Islet of Langerhans (tissue), 1 donor: ENCODE measurements around the gene OMP.

ENCODE experiments used
- FAIRE-seq: peaks from one replicate; lab custom pipeline; 2011; peaks lifted over from hg19 to GRCh38; lab: Jason Lieb, UNC

Gene OMP

GRCh38 chr11:77124488-77124887 is 21.8 kb downstream of the OMP start:
- no peak for FAIRE-seq

DNA sequence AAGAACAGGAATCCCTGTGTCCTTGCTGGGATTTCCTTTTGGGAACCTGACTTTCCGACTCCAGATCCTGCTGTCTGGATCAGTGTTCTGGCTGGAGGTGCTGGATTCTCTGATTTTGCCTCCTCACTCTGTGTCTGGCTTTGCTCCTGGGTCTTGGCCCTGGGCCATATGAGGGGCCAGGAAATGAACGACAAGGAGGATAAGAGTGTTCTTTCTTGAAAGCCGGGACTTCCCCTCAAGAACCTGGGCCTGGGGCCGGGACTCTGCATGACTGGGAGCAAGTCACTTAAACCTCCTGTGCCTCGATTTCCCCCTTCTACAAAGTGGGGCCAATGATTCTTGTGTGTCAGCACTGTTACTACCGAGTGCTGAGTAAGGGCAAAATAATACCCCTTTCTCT is 22.6 kb downstream of the OMP start:
- FAIRE-seq, result no peak

GRCh38 chr11:77125695-77126094 is 23.1 kb downstream of the OMP start:
- FAIRE-seq, result no peak

GRCh38 chr11:77126156-77126775 is 23.6 kb downstream of the OMP start:
- FAIRE-seq, result no peak

GRCh38 chr11:77126861-77127234 is 24.2 kb downstream of the OMP start:
- no peak for FAIRE-seq

- FAIRE-seq, result no peak
Observed at GRCh38 chr11:77127235-77127911, 24.7 kb downstream of the OMP start.

- FAIRE-seq, result no peak
Observed at GRCh38 chr11:77127920-77128691, 25.5 kb downstream of the OMP start, which contains the start of gene MYO7A. Gene MYO7A, plus strand, starts transcription at chr11:77128246. Its CDS starts 2,389 bp downstream, at chr11:77130635.

- no peak for FAIRE-seq
Observed at GRCh38 chr11:77129069-77129841, 26.6 kb downstream of the OMP start.

- no peak for FAIRE-seq
Observed at GRCh38 chr11:77129842-77130756, 27.5 kb downstream of the OMP start.

GRCh38 chr11:77130763-77131513 is 28.3 kb downstream of the OMP start:
- FAIRE-seq, result no peak

- FAIRE-seq, result no peak
Observed at GRCh38 chr11:77131560-77131959, 28.9 kb downstream of the OMP start.

- no peak for FAIRE-seq
Observed at GRCh38 chr11:77135069-77135468, 32.4 kb downstream of the OMP start.

- FAIRE-seq, result no peak
Observed at GRCh38 chr11:77136074-77136473, 33.4 kb downstream of the OMP start.

GRCh38 chr11:77136784-77137420 is 34.3 kb downstream of the OMP start:
- no peak for FAIRE-seq

DNA sequence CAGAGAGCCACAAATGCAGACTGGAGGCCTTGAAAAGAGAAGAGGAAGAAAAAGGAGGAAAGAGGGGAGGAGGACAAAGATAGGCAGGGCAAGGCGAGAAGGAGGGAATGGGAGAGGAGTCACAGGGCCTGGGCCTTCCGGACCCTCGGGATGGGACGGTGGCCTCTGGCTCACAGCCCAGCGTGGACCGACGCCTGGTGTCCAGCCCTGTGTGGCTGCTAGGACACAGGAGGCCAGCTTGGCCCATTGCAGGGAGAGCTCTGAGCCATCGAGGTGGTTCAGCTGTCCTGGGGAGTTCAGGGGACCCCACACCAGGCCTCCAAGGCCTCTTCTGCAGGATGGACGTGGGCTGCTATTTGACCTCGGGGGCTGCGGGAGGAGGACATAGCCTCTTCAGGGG is 34.8 kb downstream of the OMP start:
- no peak for FAIRE-seq

GRCh38 chr11:77138106-77138649 is 35.5 kb downstream of the OMP start:
- no peak for FAIRE-seq

- FAIRE-seq, result no peak
Observed at GRCh38 chr11:77139201-77139600, 36.6 kb downstream of the OMP start.

- FAIRE-seq, result no peak
Observed at GRCh38 chr11:77140231-77140851, 37.7 kb downstream of the OMP start.

DNA sequence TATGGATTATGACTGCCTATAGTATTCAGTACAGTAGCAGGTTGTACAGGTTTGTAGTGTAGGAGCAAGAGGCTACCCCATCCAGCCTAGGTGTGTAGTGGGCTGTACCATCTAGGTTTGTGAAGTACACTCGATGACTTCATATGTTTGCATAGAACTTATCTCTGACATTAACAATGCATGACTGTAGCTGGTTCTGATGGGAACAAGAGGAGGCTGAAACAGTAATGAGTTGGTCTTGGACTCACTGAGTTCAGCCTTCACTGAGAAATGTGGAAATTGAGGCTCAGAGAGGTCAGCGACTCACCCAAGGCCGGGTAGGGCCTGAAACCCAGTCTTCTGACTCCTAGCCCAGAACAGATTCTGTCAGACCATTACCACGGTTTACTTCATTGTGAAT is 38.4 kb downstream of the OMP start:
- peak; percentile 62 for FAIRE-seq

DNA sequence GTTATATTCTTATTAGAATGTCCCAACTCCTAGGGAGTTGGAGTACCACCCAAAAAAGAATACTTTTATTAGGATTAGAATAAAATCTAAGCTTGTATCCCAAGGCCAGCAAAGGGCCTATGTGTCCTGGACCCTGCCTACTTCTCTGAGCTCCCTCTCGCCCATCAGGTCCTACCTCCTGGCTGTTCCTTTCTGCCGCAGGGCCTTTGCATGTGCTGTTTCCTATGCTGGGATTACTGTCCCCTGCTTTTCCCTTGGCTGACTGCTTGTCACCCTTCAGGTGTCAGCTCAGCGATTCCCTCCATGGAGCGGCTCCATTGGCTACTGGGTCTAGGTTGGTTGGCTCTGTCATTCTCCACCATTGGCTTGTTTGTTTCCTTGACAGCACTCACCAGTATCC is 38.8 kb downstream of the OMP start:
- FAIRE-seq, result no peak
